ENCODE data around the gene KSR2.

- TF ChIP-seq CTCF (IDR thresholded peaks at IDR 0.05; ENCODE audit: low read depth, low read length, poor library complexity, severe bottlenecking) (no peak), EZH2phosphoT487 (IDR thresholded peaks at IDR 0.05; ENCODE audit: borderline replicate concordance, low read length) (no peak)
These were observed 403.9 kb downstream of the KSR2 start for GRCh38 chr12:117564881-117565280.
